Adrenal gland (tissue), 12 donors: ENCODE results near the gene PRKG1. TPM values are rescaled to one million over a fixed set of nuclear protein-coding genes. Genes with fewer than 3 reads are reported as not detected.

ENCODE experiments used
- DNase-seq, 7 donors: peaks; one replicate each; pipeline ENCODE4 v3.0.0-alpha.2; 2019 to 2020
- H3K27ac ChIP-seq, 5 donors: fragments of 200-600 bp; sonication (generic) in 4 of 5; 1 replicate in 3 of 5; 2 replicates in 2 of 5; pipeline versions ENCODE4 v1.5.1 to v1.8.0; 2016 to 2020; ENCODE audit warnings: mild to moderate bottlenecking in 1 of 5
- H3K27me3 ChIP-seq: fragments of 200-600 bp; 2 replicates; pipeline ENCODE4 v1.8.0; 2021
- H3K36me3 ChIP-seq, 2 donors: fragments of 200-600 bp; replicated peaks in 1 of 2; 1 replicate in 1 of 2; 2 replicates in 1 of 2; pipeline versions ENCODE4 v1.5.1 to v1.8.0; 2018 to 2022
- H3K4me1 ChIP-seq, 2 donors: fragments of 200-600 bp; replicated peaks in 1 of 2; 1 replicate in 1 of 2; 2 replicates in 1 of 2; pipeline versions ENCODE4 v1.5.1 to v1.8.0; 2018 to 2021
- H3K4me3 ChIP-seq, 4 donors: fragments of 200-600 bp; sonication (generic) in 3 of 4; one replicate each; pipeline ENCODE4 v1.5.1; 2016 to 2018
- H3K9me3 ChIP-seq, 3 donors: fragments of 200-600 bp; sonication (generic) in 1 of 3; replicated peaks in 1 of 3; 1 replicate in 2 of 3; 2 replicates in 1 of 3; pipeline versions ENCODE4 v1.5.1 to v1.8.0; 2016 to 2021
- CTCF ChIP-seq, 6 experiments: fragments of 450-650 bp in 4 of 6; fragments of 200-600 bp in 2 of 6; sonication (generic) in 1 of 6; IDR thresholded peaks; 1 replicate in 5 of 6; 2 replicates in 1 of 6; pipeline versions ENCODE4 v1.5.1 to v1.8.0; 2016 to 2021; ENCODE audit warnings: antibody characterized with exemption in 6 of 6, mild to moderate bottlenecking in 2 of 6, moderate library complexity in 1 of 6
- POLR2A ChIP-seq, 2 donors: fragments of 450-650 bp; IDR thresholded peaks; one replicate each; pipeline ENCODE4 v1.6.1; 2017; ENCODE audit warnings: antibody characterized with exemption in 2 of 2, mild to moderate bottlenecking in 2 of 2, moderate library complexity in 1 of 2
- WGBS, 4 donors: extraction: QIAGEN DNeasy Blood & Tissue Kit in 2 of 4; methylation state at CpG; one replicate each; pipeline versions ENCODE4 v1.1.5 to v1.1.7; 2013 to 2017; 5-methylcytosine and 5-hydroxymethylcytosine counted together
- intact Hi-C, 2 donors: fragments of 100-400 bp; cut with DNase I; formaldehyde crosslinking; loops; one replicate each; pipeline versions ENCODE4 v1.14.1 to v1.15.0; 2022 to 2023
- polyA plus RNA-seq, 3 donors: library from polyadenylated mRNA; stranded (reverse); fragments of 200-250 nt in 2 of 3; fragments of 350-450 nt in 1 of 3; fragmentation: Illumina TruSeq in 1 of 3; extraction: RNeasy Lipid Tissue Mini Kit (QIAGEN cat#74804) in 1 of 3; gene quantifications; one replicate each; pipeline ENCODE4 v1.2.3, GENCODE V29; 2013 to 2014
- total RNA-seq, 9 donors: library from RNA; depleted of rRNA in 4 of 9; stranded (reverse); fragments of >200 nt in 4 of 9; fragments of 120-200 nt in 1 of 9; fragmentation: NEBNext Ultra II Directional in 1 of 9; extraction: Animal tissue kit (Norgen Biotek cat#: 25700) in 1 of 9; gene quantifications; one replicate each; pipeline versions ENCODE4 v1.1.0 to v1.2.4, GENCODE V29; 2013 to 2023
- donor health status: healthy with polysubstance abuse.
- donor health status: Bipolar disorder and iron deficiency.
- donor health status: DM: yes; HTN: yes; CAD: no.
- donor health status: DM: no; HTN: no; CAD: no.
- donor health status: DM: no; HTN: no; CAD: no.
- donor health status: DM: yes; HTN: yes; CAD: no.

The PRKG1 gene
- total and polyA plus RNA-seq, 12 donors = 6.9 to 104 (median 29.7) TPM

DNA sequence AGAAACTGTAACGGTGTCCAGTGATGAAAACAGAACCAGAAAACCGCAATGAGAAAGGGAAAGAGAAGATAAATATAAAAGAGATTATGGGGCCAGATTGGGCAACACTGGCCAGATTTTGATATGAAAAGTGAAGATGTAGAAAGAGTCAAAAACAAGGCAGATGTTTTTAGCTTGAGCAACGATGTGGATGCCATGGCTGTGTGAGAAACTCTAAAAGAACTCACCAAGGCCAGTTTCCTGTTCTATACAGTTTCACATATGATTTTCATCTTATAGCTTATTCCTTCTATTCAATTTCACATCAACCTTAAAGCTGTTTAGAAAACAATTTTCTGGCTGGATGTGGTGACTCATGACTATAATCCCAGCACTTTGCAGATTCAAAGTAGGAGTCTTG is 588.8 kb downstream of the PRKG1 start:
- WGBS, 4 donors = 87 to 95% (median 91%) methylated on average over 3 of the region's 3 CpGs
- H3K4me3 ChIP-seq = no peak overlapping the region
- intact Hi-C loops = no loop called here

GRCh38 chr10:51666456-51666855 is 592.2 kb downstream of the PRKG1 start:
- intact Hi-C loops = no loop called here
- H3K27ac ChIP-seq = no peak overlapping the region
- H3K27me3 ChIP-seq = no peaks in the 10 kb centered on the region
- no peak for TF ChIP-seq CTCF (IDR thresholded peaks at IDR 0.05)
- no peak for TF ChIP-seq POLR2A (IDR thresholded peaks at IDR 0.05)
- no peaks in the 10 kb centered on the region for H3K9me3 ChIP-seq
- peaks cover 7 to 16% of the 10 kb centered on the region in 2 donors for H3K4me1 ChIP-seq
- H3K4me3 ChIP-seq = no peak overlapping the region
- DNase-seq = no peak
- no peaks in the 10 kb centered on the region for H3K36me3 ChIP-seq

More for the DNA sequence above, 588.8 kb downstream of the PRKG1 start:
- no peak for DNase-seq
- no peak for TF ChIP-seq POLR2A (IDR thresholded peaks at IDR 0.05)
- no peak for TF ChIP-seq CTCF (IDR thresholded peaks at IDR 0.05)
- no peaks in the 10 kb centered on the region for H3K9me3 ChIP-seq
- no peaks in the 10 kb centered on the region for H3K36me3 ChIP-seq
- H3K27ac ChIP-seq = no peak overlapping the region
- H3K27me3 ChIP-seq = no peaks in the 10 kb centered on the region
- peaks cover 7 to 10% of the 10 kb centered on the region in 2 donors for H3K4me1 ChIP-seq

- Histone ChIP-seq H3K27ac (peak overlapping the region in 1 of 5 donors; percentile 14), H3K36me3 (no peaks in the 10 kb centered on the region), H3K27me3 (no peaks in the 10 kb centered on the region), H3K4me3 (no peak overlapping the region), H3K9me3 (no peaks in the 10 kb centered on the region), H3K4me1 (peaks cover 7 to 16% of the 10 kb centered on the region in 2 donors)
- no peak for TF ChIP-seq POLR2A (IDR thresholded peaks at IDR 0.05)
- no peak for TF ChIP-seq CTCF (IDR thresholded peaks at IDR 0.05)
- intact Hi-C loops = no loop called here
- WGBS, 4 donors = 0 to 6% (median 3%) methylated on average over 1 of the region's 1 CpG
- no peak for DNase-seq
Observed at GRCh38 chr10:51667678-51668335, 593.5 kb downstream of the PRKG1 start.

- Histone ChIP-seq H3K36me3 (no peaks in the 10 kb centered on the region), H3K9me3 (no peaks in the 10 kb centered on the region), H3K4me1 (peaks cover 7 to 16% of the 10 kb centered on the region in 2 donors), H3K27me3 (no peaks in the 10 kb centered on the region), H3K4me3 (no peak overlapping the region), H3K27ac (no peak overlapping the region)
- TF ChIP-seq CTCF (IDR thresholded peaks at IDR 0.05) = no peak
- no peak for TF ChIP-seq POLR2A (IDR thresholded peaks at IDR 0.05)
- no peak for DNase-seq
- intact Hi-C loops = no loop called here
Observed at GRCh38 chr10:51668336-51668689, 594.0 kb downstream of the PRKG1 start.
